Neural progenitor cell (in vitro differentiated cells): ENCODE results near the gene SLC6A11. TPM values are rescaled to one million over a fixed set of nuclear protein-coding genes. Genes with fewer than 3 reads are reported as not detected.

Source experiments
- DNase-seq: peaks from one replicate; pipeline ENCODE4 v3.0.0-alpha.2; 2016; ENCODE audit warnings: low spot score
- H2AFZ ChIP-seq: fragments of 200-600 bp; sonication (generic); replicated peaks from 2 replicates; pipeline ENCODE4 v1.6.1; 2016; ENCODE audit warnings: antibody characterized with exemption
- H3F3A ChIP-seq: fragments of 200-600 bp; sonication (generic); 2 replicates; pipeline ENCODE4 v1.6.1; 2016; ENCODE audit warnings: antibody characterized with exemption, low read depth
- H3K27ac ChIP-seq: fragments of 200-600 bp; sonication (generic); 2 replicates; pipeline ENCODE4 v1.5.1; 2016; ENCODE audit warnings: mild to moderate bottlenecking
- H3K27me3 ChIP-seq: fragments of 200-600 bp; sonication (generic); 2 replicates; pipeline ENCODE4 v1.6.1; 2016; ENCODE audit warnings: mild to moderate bottlenecking, moderate library complexity
- H3K36me3 ChIP-seq: fragments of 200-600 bp; sonication (generic); 2 replicates; pipeline ENCODE4 v1.5.1; 2016
- H3K4me1 ChIP-seq: fragments of 200-600 bp; sonication (generic); 2 replicates; pipeline ENCODE4 v1.6.1; 2016; ENCODE audit warnings: mixed run types
- H3K4me2 ChIP-seq: fragments of 200-600 bp; sonication (generic); 2 replicates; pipeline ENCODE4 v1.6.1; 2016
- H3K4me3 ChIP-seq: fragments of 200-600 bp; sonication (generic); 2 replicates; pipeline ENCODE4 v1.5.1; 2016
- H3K79me2 ChIP-seq: fragments of 200-600 bp; sonication (generic); 2 replicates; pipeline ENCODE4 v1.6.1; 2016; ENCODE audit warnings: low read depth
- H3K9ac ChIP-seq: fragments of 200-600 bp; sonication (generic); 2 replicates; pipeline ENCODE4 v1.6.1; 2016
- H3K9me3 ChIP-seq: fragments of 200-600 bp; sonication (generic); 2 replicates; pipeline ENCODE4 v1.5.1; 2016; ENCODE audit warnings: low read depth
- H4K20me1 ChIP-seq: fragments of 200-600 bp; sonication (generic); 2 replicates; pipeline ENCODE4 v1.6.1; 2016; ENCODE audit warnings: low read depth
- H3K27ac Mint-ChIP-seq: 3 replicates; pipeline ENCODE4 v1.8.0; 2021; ENCODE audit warnings: mixed read lengths
- H3K27me3 Mint-ChIP-seq: 2 replicates; pipeline ENCODE4 v1.8.0; 2022; ENCODE audit warnings: low read depth, mild to moderate bottlenecking, inconsistent platforms, moderate library complexity, mixed read lengths; ENCODE audit not compliant: insufficient read depth
- H3K36me3 Mint-ChIP-seq: 3 replicates; pipeline ENCODE4 v1.8.0; 2021; ENCODE audit warnings: mixed read lengths
- H3K4me1 Mint-ChIP-seq: 3 replicates; pipeline ENCODE4 v1.8.0; 2021; ENCODE audit warnings: mixed read lengths
- H3K4me3 Mint-ChIP-seq: 3 replicates; pipeline ENCODE4 v1.8.0; 2021; ENCODE audit warnings: mild to moderate bottlenecking, moderate library complexity, mixed read lengths
- H3K9me3 Mint-ChIP-seq: 3 replicates; pipeline ENCODE4 v1.8.0; 2020; ENCODE audit warnings: mixed read lengths
- EZH2 ChIP-seq: fragments of 200-600 bp; sonication (generic); IDR thresholded peaks from 2 replicates; pipeline ENCODE4 v1.6.1; 2017; ENCODE audit warnings: antibody characterized with exemption, mild to moderate bottlenecking, moderate library complexity
- EZH2phosphoT487 ChIP-seq: fragments of 200-600 bp; sonication (generic); IDR thresholded peaks from 2 replicates; pipeline ENCODE4 v1.6.1; 2017; ENCODE audit warnings: antibody characterized with exemption
- total RNA-seq: library from RNA; depleted of rRNA; stranded (reverse); fragments of >200 nt; gene quantifications from 2 replicates; pipeline ENCODE4 v1.2.3, GENCODE V29; 2015; ENCODE audit warnings: low replicate concordance
- TF ChIP-seq, protein P1 (sequence below): fragments of 200-600 bp; sonication (generic); IDR thresholded peaks from 2 replicates; pipeline ENCODE4 v1.5.1; 2017; ENCODE audit warnings: antibody characterized with exemption, mild to moderate bottlenecking

Gene SLC6A11
- total RNA-seq, 1 donor from 2014 or later, result 0.86 TPM

DNA sequence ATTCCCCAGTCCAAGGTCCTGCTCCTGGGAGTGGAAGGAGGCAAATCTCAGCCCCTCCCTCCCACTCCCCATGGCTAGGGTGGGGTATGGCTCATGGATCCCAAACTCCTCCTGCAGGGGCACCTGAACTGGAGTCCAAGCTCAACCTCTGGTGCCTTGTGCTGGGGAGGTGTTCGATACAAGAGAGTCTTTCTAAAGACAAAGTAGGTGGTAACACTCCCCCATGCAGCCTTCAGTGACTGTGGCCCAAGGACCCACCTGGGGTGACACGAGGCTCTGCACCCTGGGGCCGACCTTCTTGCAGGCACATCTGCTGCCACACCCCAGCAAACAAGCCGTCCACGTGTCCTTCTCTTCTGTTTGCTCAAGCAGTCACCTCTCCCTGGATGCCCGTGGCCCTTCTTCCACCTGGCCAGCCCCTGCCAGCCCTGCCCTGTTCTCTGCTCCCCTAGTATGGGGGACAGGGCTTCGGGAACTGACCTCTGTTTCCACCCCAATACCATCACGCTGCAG lies 36.7 kb upstream of the SLC6A11 start:
- H3K4me1 ChIP-seq, result no peaks in the 10 kb centered on the region
- H3K9ac ChIP-seq, result no peak overlapping the region
- peaks cover 18% of the 10 kb centered on the region for H3K27me3 Mint-ChIP-seq
- no peaks in the 10 kb centered on the region for H3K79me2 ChIP-seq
- no peak for DNase-seq
- H2AFZ ChIP-seq, result no peak overlapping the region
- H3K27ac Mint-ChIP-seq, result peak overlapping the region; percentile 33
- H3K4me2 ChIP-seq, result no peak overlapping the region
- H4K20me1 ChIP-seq, result no peaks in the 10 kb centered on the region
- TF ChIP-seq, protein P1, sequence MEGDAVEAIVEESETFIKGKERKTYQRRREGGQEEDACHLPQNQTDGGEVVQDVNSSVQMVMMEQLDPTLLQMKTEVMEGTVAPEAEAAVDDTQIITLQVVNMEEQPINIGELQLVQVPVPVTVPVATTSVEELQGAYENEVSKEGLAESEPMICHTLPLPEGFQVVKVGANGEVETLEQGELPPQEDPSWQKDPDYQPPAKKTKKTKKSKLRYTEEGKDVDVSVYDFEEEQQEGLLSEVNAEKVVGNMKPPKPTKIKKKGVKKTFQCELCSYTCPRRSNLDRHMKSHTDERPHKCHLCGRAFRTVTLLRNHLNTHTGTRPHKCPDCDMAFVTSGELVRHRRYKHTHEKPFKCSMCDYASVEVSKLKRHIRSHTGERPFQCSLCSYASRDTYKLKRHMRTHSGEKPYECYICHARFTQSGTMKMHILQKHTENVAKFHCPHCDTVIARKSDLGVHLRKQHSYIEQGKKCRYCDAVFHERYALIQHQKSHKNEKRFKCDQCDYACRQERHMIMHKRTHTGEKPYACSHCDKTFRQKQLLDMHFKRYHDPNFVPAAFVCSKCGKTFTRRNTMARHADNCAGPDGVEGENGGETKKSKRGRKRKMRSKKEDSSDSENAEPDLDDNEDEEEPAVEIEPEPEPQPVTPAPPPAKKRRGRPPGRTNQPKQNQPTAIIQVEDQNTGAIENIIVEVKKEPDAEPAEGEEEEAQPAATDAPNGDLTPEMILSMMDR, result no peak
- no peak for TF ChIP-seq EZH2phosphoT487
- no peak for TF ChIP-seq EZH2
- H3K4me3 ChIP-seq, result no peak overlapping the region
- H3K36me3 Mint-ChIP-seq, result no peaks in the 10 kb centered on the region
- no peaks in the 10 kb centered on the region for H3K36me3 ChIP-seq
- H3K4me3 Mint-ChIP-seq, result no peak overlapping the region
- H3K27me3 ChIP-seq, result peaks cover 30% of the 10 kb centered on the region
- H3K27ac ChIP-seq, result no peak overlapping the region
- peaks cover 3% of the 10 kb centered on the region for H3K4me1 Mint-ChIP-seq
- no peaks in the 10 kb centered on the region for H3K9me3 ChIP-seq
- no peaks in the 10 kb centered on the region for H3F3A ChIP-seq
- no peaks in the 10 kb centered on the region for H3K9me3 Mint-ChIP-seq

- Histone ChIP-seq H3K9ac (no peak overlapping the region), H3K79me2 (no peaks in the 10 kb centered on the region), H4K20me1 (no peaks in the 10 kb centered on the region), H3K27me3 (peaks cover 29% of the 10 kb centered on the region), H3K4me3 (no peak overlapping the region), H3K36me3 (no peaks in the 10 kb centered on the region), H3F3A (no peaks in the 10 kb centered on the region), H3K9me3 (no peaks in the 10 kb centered on the region), H3K4me2 (no peak overlapping the region), H2AFZ (no peak overlapping the region), H3K4me1 (no peaks in the 10 kb centered on the region), H3K27ac (no peak overlapping the region)
- Mint-ChIP-seq H3K9me3 (no peaks in the 10 kb centered on the region), H3K36me3 (no peaks in the 10 kb centered on the region), H3K27me3 (peaks cover 14% of the 10 kb centered on the region), H3K4me1 (peaks cover 3% of the 10 kb centered on the region), H3K4me3 (no peak overlapping the region), H3K27ac (no peak overlapping the region)
- TF ChIP-seq EZH2 (no peak), EZH2phosphoT487 (no peak)
- TF ChIP-seq, protein P1, result no peak
- no peak for DNase-seq
Measured at GRCh38 chr3:10780243-10780642, 35.8 kb upstream of the SLC6A11 start.

DNA sequence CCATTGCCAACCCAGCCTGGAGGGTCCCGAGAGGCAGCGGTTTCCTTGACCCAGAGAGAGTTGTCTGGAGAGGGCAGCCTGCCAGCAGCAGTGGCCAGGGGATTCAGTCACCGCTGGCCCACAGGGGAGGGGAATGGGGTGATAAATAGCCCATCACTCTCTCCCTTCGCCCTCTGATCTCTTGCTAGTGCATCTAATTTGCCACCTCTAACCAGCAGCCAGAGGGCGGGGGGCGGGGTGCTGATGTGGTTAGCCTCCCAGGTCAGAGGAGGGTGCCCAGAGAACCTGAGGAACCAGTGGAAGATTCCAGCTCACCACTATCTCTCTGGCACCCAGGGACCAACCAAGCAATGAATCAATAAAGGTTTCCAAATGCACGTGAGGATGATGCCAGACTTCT lies 35.1 kb upstream of the SLC6A11 start:
- peaks cover 14% of the 10 kb centered on the region for H3K27me3 Mint-ChIP-seq
- Histone ChIP-seq H3K9ac (no peak overlapping the region), H3K4me1 (no peaks in the 10 kb centered on the region), H3K9me3 (no peaks in the 10 kb centered on the region), H3K27ac (no peak overlapping the region), H2AFZ (no peak overlapping the region), H3K27me3 (peaks cover 27% of the 10 kb centered on the region), H3K4me3 (no peak overlapping the region), H3K4me2 (no peak overlapping the region), H4K20me1 (no peaks in the 10 kb centered on the region), H3F3A (no peaks in the 10 kb centered on the region), H3K36me3 (no peaks in the 10 kb centered on the region), H3K79me2 (no peaks in the 10 kb centered on the region)
- peaks cover 3% of the 10 kb centered on the region for H3K4me1 Mint-ChIP-seq
- no peak overlapping the region for H3K27ac Mint-ChIP-seq
- H3K36me3 Mint-ChIP-seq, result no peaks in the 10 kb centered on the region
- H3K4me3 Mint-ChIP-seq, result no peak overlapping the region
- no peak for DNase-seq
- H3K9me3 Mint-ChIP-seq, result no peaks in the 10 kb centered on the region
- TF ChIP-seq EZH2 (no peak), EZH2phosphoT487 (no peak)

DNA sequence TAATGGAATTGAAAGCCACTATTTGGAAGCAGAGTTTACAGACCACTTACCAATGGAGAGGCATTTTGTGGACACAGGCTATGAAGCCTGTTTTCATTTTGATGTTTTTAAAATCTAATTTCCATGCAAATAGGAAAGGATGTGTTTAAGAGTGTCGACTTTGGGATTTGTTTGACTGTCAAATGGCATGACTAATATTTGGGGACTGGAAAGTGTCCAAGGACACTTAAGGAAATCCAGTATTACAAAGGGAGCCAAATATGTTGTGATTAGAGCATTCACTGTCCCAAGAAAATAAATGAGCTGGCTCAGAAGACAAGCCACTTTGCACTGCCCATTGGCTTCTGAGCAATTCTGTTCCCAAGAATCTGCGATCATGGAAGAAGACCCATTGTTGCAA lies 34.0 kb upstream of the SLC6A11 start:
- Mint-ChIP-seq H3K27ac (no peak overlapping the region), H3K27me3 (peaks cover 10% of the 10 kb centered on the region), H3K9me3 (no peaks in the 10 kb centered on the region), H3K4me1 (peaks cover 3% of the 10 kb centered on the region), H3K4me3 (no peak overlapping the region), H3K36me3 (no peaks in the 10 kb centered on the region)
- Histone ChIP-seq H3K9ac (no peak overlapping the region), H4K20me1 (no peaks in the 10 kb centered on the region), H3K4me1 (no peaks in the 10 kb centered on the region), H3K4me2 (no peak overlapping the region), H2AFZ (no peak overlapping the region), H3K27ac (no peak overlapping the region), H3F3A (no peaks in the 10 kb centered on the region), H3K27me3 (peaks cover 31% of the 10 kb centered on the region), H3K79me2 (no peaks in the 10 kb centered on the region), H3K9me3 (no peaks in the 10 kb centered on the region), H3K4me3 (no peak overlapping the region), H3K36me3 (no peaks in the 10 kb centered on the region)
- TF ChIP-seq EZH2phosphoT487 (no peak), EZH2 (no peak)
- TF ChIP-seq, protein P1, result no peak
- DNase-seq, result no peak
